H1 (cell line): Measurements from ENCODE around the gene HRCT1. TPM values are rescaled to one million over a fixed set of nuclear protein-coding genes. Genes with fewer than 3 reads are reported as not detected.

Experiments used
- CTCF ChIA-PET: fragments of 300-600 bp; sonication (Branson Sonifier 250); formaldehyde crosslinking; loops from one replicate; lab custom pipeline; 2021; ENCODE audit not compliant: partially characterized antibody; lab: Charles Lee
- POLR2A ChIA-PET: fragments of 300-600 bp; sonication (Branson Sonifier 250); formaldehyde crosslinking; loops from one replicate; lab custom pipeline; 2021; ENCODE audit warnings: inconsistent platforms; ENCODE audit not compliant: partially characterized antibody; lab: Charles Lee
- DNase-seq, 2 experiments: peaks; one replicate each; pipeline versions ENCODE4 v3.0.0 to v3.0.0-alpha.2; 2010 to 2022; ENCODE audit warnings: low spot score in 2 of 2, low read depth in 1 of 2, mixed read lengths in 1 of 2
- FAIRE-seq: peaks from 2 replicates; lab custom pipeline; 2011; peaks lifted over from hg19 to GRCh38; lab: Jason Lieb, UNC
- H2AFZ ChIP-seq: 2 replicates; pipeline ENCODE4 v1.8.1; 2012; ENCODE audit warnings: low read length, inconsistent platforms
- H2AK5ac ChIP-seq: 2 replicates; pipeline ENCODE4 v1.6.1; 2013; ENCODE audit warnings: low read depth, low read length
- H2BK120ac ChIP-seq: replicated peaks from 2 replicates; pipeline ENCODE3; 2013; ENCODE audit warnings: low read depth, low read length, inconsistent platforms
- H2BK12ac ChIP-seq: 2 replicates; pipeline ENCODE4 v1.6.1; 2013; ENCODE audit warnings: low read depth, low read length
- H2BK15ac ChIP-seq: 2 replicates; pipeline ENCODE4 v1.6.1; 2013; ENCODE audit warnings: low read length
- H2BK20ac ChIP-seq: 2 replicates; pipeline ENCODE4 v1.6.1; 2013; ENCODE audit warnings: low read length
- H2BK5ac ChIP-seq: 2 replicates; pipeline ENCODE4 v1.6.1; 2013; ENCODE audit warnings: low read depth, low read length
- H3K14ac ChIP-seq: 2 replicates; pipeline ENCODE4 v1.6.1; 2013; ENCODE audit warnings: inconsistent platforms; ENCODE audit not compliant: insufficient read length
- H3K18ac ChIP-seq: 2 replicates; pipeline ENCODE4 v1.6.1; 2013; ENCODE audit warnings: low read length; ENCODE audit errors: extremely low read depth
- H3K23ac ChIP-seq: 2 replicates; pipeline ENCODE4 v1.6.1; 2013; ENCODE audit warnings: inconsistent platforms; ENCODE audit not compliant: insufficient read length
- H3K23me2 ChIP-seq: 2 replicates; pipeline ENCODE4 v1.6.1; 2013; ENCODE audit warnings: low read depth, low read length
- H3K27ac ChIP-seq: 2 replicates; pipeline ENCODE4 v1.6.1; 2011; ENCODE audit warnings: low read depth, low read length, inconsistent platforms
- H3K27me3 ChIP-seq, 4 experiments: replicated peaks in 1 of 4; 1 replicate in 1 of 4; 2 replicates in 3 of 4; pipeline versions ENCODE4 v1.6.1 to v1.8.1; 2011 to 2013; ENCODE audit warnings: low read length in 3 of 4, mild to moderate bottlenecking in 3 of 4, inconsistent platforms in 2 of 4, mixed read lengths in 2 of 4, moderate library complexity in 1 of 4; ENCODE audit not compliant: control insufficient read depth in 3 of 4, insufficient read depth in 3 of 4; ENCODE audit errors: extremely low read depth in 1 of 4
- H3K36me3 ChIP-seq, 4 experiments: 2 replicates each; pipeline versions ENCODE4 v1.6.1 to v1.8.1; 2011 to 2013; ENCODE audit warnings: mild to moderate bottlenecking in 4 of 4, low read length in 3 of 4, moderate library complexity in 2 of 4, control low read depth in 1 of 4, inconsistent platforms in 1 of 4; ENCODE audit not compliant: insufficient read depth in 4 of 4, control insufficient read depth in 2 of 4
- H3K4ac ChIP-seq: replicated peaks from 2 replicates; pipeline ENCODE3; 2013; ENCODE audit warnings: low read length, low read depth, mixed read lengths, inconsistent platforms; ENCODE audit not compliant: insufficient read length
- H3K4me1 ChIP-seq, 4 experiments: replicated peaks in 1 of 4; 1 replicate in 1 of 4; 2 replicates in 3 of 4; pipeline versions ENCODE4 v1.6.1 to v1.8.1; 2011 to 2013; ENCODE audit warnings: low read length in 3 of 4, inconsistent platforms in 2 of 4, mixed read lengths in 1 of 4; ENCODE audit not compliant: insufficient read depth in 4 of 4, control insufficient read depth in 3 of 4
- H3K4me2 ChIP-seq, 2 experiments: 2 replicates each; pipeline versions ENCODE4 v1.6.1 to v1.8.1; 2011 to 2013; ENCODE audit warnings: low read depth in 2 of 2, low read length in 2 of 2, control low read depth in 1 of 2, inconsistent platforms in 1 of 2, mild to moderate bottlenecking in 1 of 2; ENCODE audit not compliant: insufficient read depth in 1 of 2
- H3K4me3 ChIP-seq, 4 experiments: fragments of 200-600, 300-600 bp in 1 of 4; sonication (generic), shearing (Covaris generic), sonication (Bioruptor Twin) in 1 of 4; 2 replicates each; pipeline versions ENCODE4 v1.5.1 to v1.8.1; 2011 to 2016; ENCODE audit warnings: low read length in 4 of 4, low read depth in 3 of 4, control low read depth in 2 of 4, inconsistent platforms in 2 of 4, mild to moderate bottlenecking in 2 of 4, mixed read lengths in 1 of 4, moderate library complexity in 1 of 4; ENCODE audit not compliant: insufficient read depth in 2 of 4; ENCODE audit errors: extremely low read depth in 1 of 4
- H3K56ac ChIP-seq: replicated peaks from 2 replicates; pipeline ENCODE3; 2013; ENCODE audit warnings: low read depth, mild to moderate bottlenecking, mixed read lengths, low read length, inconsistent platforms; ENCODE audit not compliant: insufficient read length
- H3K79me1 ChIP-seq: 2 replicates; pipeline ENCODE4 v1.6.1; 2013; ENCODE audit warnings: low read depth, low read length, control low read depth
- H3K79me2 ChIP-seq, 2 experiments: 2 replicates each; pipeline versions ENCODE4 v1.6.1 to v1.8.1; 2012 to 2013; ENCODE audit warnings: low read length in 2 of 2, mild to moderate bottlenecking in 2 of 2, inconsistent platforms in 1 of 2; ENCODE audit not compliant: insufficient read depth in 2 of 2, control insufficient read depth in 1 of 2
- H3K9ac ChIP-seq, 4 experiments: replicated peaks in 1 of 4; 1 replicate in 1 of 4; 2 replicates in 3 of 4; pipeline versions ENCODE4 v1.6.1 to v1.8.1; 2011 to 2013; ENCODE audit warnings: low read depth in 3 of 4, low read length in 3 of 4, control low read depth in 2 of 4, mild to moderate bottlenecking in 2 of 4, moderate library complexity in 2 of 4, inconsistent platforms in 1 of 4; ENCODE audit errors: extremely low read depth in 1 of 4
- H3K9me3 ChIP-seq, 2 experiments: 2 replicates each; pipeline versions ENCODE4 v1.6.1 to v1.8.1; 2012 to 2013; ENCODE audit warnings: mild to moderate bottlenecking in 2 of 2, moderate library complexity in 2 of 2, control low read depth in 1 of 2, inconsistent platforms in 1 of 2, low read depth in 1 of 2, low read length in 1 of 2, mixed read lengths in 1 of 2; ENCODE audit not compliant: insufficient read depth in 2 of 2
- H4K20me1 ChIP-seq, 2 experiments: replicated peaks in 1 of 2; 2 replicates each; pipeline versions ENCODE3 to v1.8.1; 2011 to 2013; ENCODE audit warnings: inconsistent platforms in 2 of 2, low read length in 2 of 2, mild to moderate bottlenecking in 1 of 2; ENCODE audit not compliant: insufficient read depth in 2 of 2, control insufficient read depth in 1 of 2
- H4K5ac ChIP-seq: 2 replicates; pipeline ENCODE4 v1.6.1; 2013; ENCODE audit warnings: low read length, low read depth, mixed read lengths, inconsistent platforms; ENCODE audit not compliant: insufficient read length
- H4K8ac ChIP-seq: 2 replicates; pipeline ENCODE4 v1.8.0; 2013; ENCODE audit warnings: mild to moderate bottlenecking, moderate library complexity, low read length, inconsistent platforms; ENCODE audit not compliant: insufficient read depth; ENCODE audit errors: extremely low read depth
- H4K91ac ChIP-seq: replicated peaks from 2 replicates; pipeline ENCODE3; 2013; ENCODE audit warnings: low read length, mixed read lengths, inconsistent platforms; ENCODE audit not compliant: insufficient read length
- ATF3 ChIP-seq: IDR thresholded peaks from 2 replicates; pipeline ENCODE4 v1.6.1; 2011; ENCODE audit warnings: low read depth, mild to moderate bottlenecking, low read length; ENCODE audit not compliant: insufficient read depth
- BCL11A ChIP-seq, 2 experiments: IDR thresholded peaks; one replicate each; pipeline ENCODE4 v1.6.1; 2011; ENCODE audit warnings: low read depth in 2 of 2, low read length in 2 of 2, mild to moderate bottlenecking in 2 of 2
- CEBPB ChIP-seq: IDR thresholded peaks from 2 replicates; pipeline ENCODE4 v1.6.1; 2012; ENCODE audit warnings: low read depth, low read length
- CHD1 ChIP-seq: IDR thresholded peaks from 2 replicates; pipeline ENCODE4 v1.6.1; 2012; ENCODE audit warnings: low read depth, low read length, improper control_type of control experiment
- KDM5A ChIP-seq: fragments of 200-600 bp; IDR thresholded peaks from 2 replicates; pipeline ENCODE4 v1.7.1; 2012; ENCODE audit warnings: mild to moderate bottlenecking, low read length, inconsistent platforms, mixed read lengths
- POLR2A ChIP-seq, 2 experiments: IDR thresholded peaks; 1 replicate in 1 of 2; 2 replicates in 1 of 2; pipeline ENCODE4 v1.6.1; 2011; ENCODE audit warnings: low read depth in 2 of 2, low read length in 2 of 2, mild to moderate bottlenecking in 2 of 2; ENCODE audit errors: control extremely low read depth in 1 of 2
- RNF2 ChIP-seq: fragments of 200-900, 300-1000 bp; sonication (generic); IDR thresholded peaks from 2 replicates; pipeline ENCODE4 v1.7.1; 2016; ENCODE audit warnings: borderline replicate concordance, low read depth, mild to moderate bottlenecking, antibody characterized with exemption, low read length; ENCODE audit not compliant: poor library complexity, severe bottlenecking; ENCODE audit errors: missing control alignments
- SIX5 ChIP-seq: IDR thresholded peaks from 2 replicates; pipeline ENCODE4 v1.6.1; 2011; ENCODE audit warnings: mild to moderate bottlenecking, low read depth, low read length
- SUZ12 ChIP-seq: fragments of 200-600 bp; sonication (generic); IDR thresholded peaks from 2 replicates; pipeline ENCODE4 v1.6.1; 2012; ENCODE audit warnings: mild to moderate bottlenecking, inconsistent platforms, low read length, moderate library complexity, mixed read lengths
- TAF1 ChIP-seq: IDR thresholded peaks from 2 replicates; pipeline ENCODE4 v1.6.1; 2011; ENCODE audit warnings: mild to moderate bottlenecking, low read depth, low read length
- TBP ChIP-seq: IDR thresholded peaks from 2 replicates; pipeline ENCODE4 v1.6.1; 2011; ENCODE audit warnings: low read depth, low read length, improper control_type of control experiment
- WGBS, 2 experiments: shearing (Covaris generic) in 1 of 2; methylation state at CpG; one replicate each; pipeline versions ENCODE4 v1.1.6 to v1.1.7; 2013 to 2015; ENCODE audit warnings: low lambda C conversion rate in 2 of 2, mixed read lengths in 2 of 2, inconsistent platforms in 1 of 2, low coverage in 1 of 2, missing lambda C conversion rate in 1 of 2; ENCODE audit not compliant: insufficient replicate concordance in 2 of 2, insufficient coverage in 1 of 2, insufficient read length in 1 of 2; ENCODE audit errors: extremely low coverage in 1 of 2, missing lambda C conversion rate in 1 of 2; 5-methylcytosine and 5-hydroxymethylcytosine counted together
- polyA plus RNA-seq, 7 experiments: library from polyadenylated mRNA; depleted of rRNA in 3 of 7; stranded (reverse) in 5 of 7; unstranded in 2 of 7; fragments of >200 nt in 5 of 7; fragments of 200-250 nt in 2 of 7; gene quantifications; 1 replicate in 5 of 7; 2 replicates in 1 of 7; 4 replicates in 1 of 7; pipeline versions ENCODE4 v1.2.1 to v1.2.3, GENCODE V29; 2011 to 2013; ENCODE audit warnings: missing spikeins in 2 of 7, mixed read lengths in 2 of 7
- total RNA-seq: library from RNA; stranded (reverse); fragmentation: NEBNext Ultra II Directional; extraction: Animal tissue kit (Norgen Biotek cat#: 25700); gene quantifications from 2 replicates; pipeline ENCODE4 v1.2.1, GENCODE V29; 2021

HRCT1 gene
- total and polyA plus RNA-seq, 2 of the 8 experiments (the other 6 are each of a cell fraction or from before 2014, with no cell fraction given): not detected

DNA sequence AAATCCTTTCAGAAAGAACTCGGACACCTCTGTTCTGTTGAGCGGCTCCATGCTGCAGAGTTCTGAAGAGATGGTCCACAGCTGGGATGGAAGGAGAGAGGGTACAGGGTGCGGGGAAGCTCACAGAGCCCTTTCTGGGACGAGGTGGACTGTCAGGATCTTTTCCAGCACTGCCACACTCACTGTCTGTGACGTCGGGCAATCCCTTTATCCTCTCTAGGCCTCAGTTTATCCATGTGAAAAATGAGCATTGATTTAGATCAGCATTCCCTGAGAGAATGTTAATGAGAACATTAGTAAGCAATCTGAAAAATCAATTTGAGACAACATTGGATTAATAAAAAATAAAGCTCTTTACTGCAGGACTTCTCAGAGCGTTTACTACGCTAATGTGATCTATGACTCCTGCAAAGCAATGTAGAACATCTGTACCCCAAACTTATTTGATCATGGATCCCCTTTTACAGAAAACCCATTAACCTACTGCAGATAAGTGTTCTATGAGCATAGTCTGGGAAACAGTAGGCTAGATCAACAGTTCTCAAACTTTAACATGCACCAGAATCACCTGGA, 35.6 kb upstream of the HRCT1 start, which contains the start of gene OR13J1:
Gene OR13J1 (minus strand): TSS at position 51 of the 573 bp plus-strand sequence. CDS start 0 bp downstream, at position 51.
- CTCF ChIA-PET: interaction anchor here (1.5 to 2.1 kb wide), 2 partner anchors 11 to 37 kb away, joined by 3 to 7 read pairs; no protein-coding TSS in a partner anchor

More for the DNA sequence above, 35.6 kb upstream of the HRCT1 start, which contains the start of gene OR13J1:
- 89% methylated on average over 8 of the region's 8 CpGs; no CpG with 5 or more reads in 1 of the 2 experiments for WGBS, 2 experiments
- Histone ChIP-seq H3K79me2 (no peaks in the 10 kb centered on the region), H3K56ac (no peak within 1 kb of the TSS), H2AK5ac (peak within 1 kb of the TSS; percentile 65), H3K4me3 (no peak within 1 kb of the TSS), H3K23me2 (no peaks in the 10 kb centered on the region), H4K5ac (no peak within 1 kb of the TSS), H4K20me1 (peaks cover 0 to 3% of the 10 kb centered on the region in 2 experiments), H2AFZ (no peak within 1 kb of the TSS), H3K9me3 (no peaks in the 10 kb centered on the region; a peak in 1 of 4 replicates), H3K27ac (no peak within 1 kb of the TSS), H2BK5ac (peak within 1 kb of the TSS; percentile 63), H3K79me1 (no peaks in the 10 kb centered on the region), H2BK120ac (no peak within 1 kb of the TSS), H4K91ac (peak within 1 kb of the TSS; percentile 88), H3K4ac (peak within 1 kb of the TSS; percentile 44), H2BK12ac (peak within 1 kb of the TSS; percentile 94), H3K36me3 (no peaks in the 10 kb centered on the region), H3K9ac (no peak within 1 kb of the TSS), H3K4me2 (no peak within 1 kb of the TSS), H2BK20ac (no peak within 1 kb of the TSS), H2BK15ac (peak within 1 kb of the TSS; percentile 46; the same call in 1 of the 2 replicates), H4K8ac (no peak within 1 kb of the TSS; the same call in 1 of the 2 replicates), H3K27me3 (peaks cover 0 to 2% (median 0%) of the 10 kb centered on the region in 4 experiments; a peak in 1 of 7 replicates), H3K4me1 (peaks cover 0 to 8% (median 6%) of the 10 kb centered on the region in 4 experiments; a peak in 6 of 7 replicates), H3K18ac (peak within 1 kb of the TSS; percentile 24), H3K23ac (no peak within 1 kb of the TSS), H3K14ac (no peak within 1 kb of the TSS)
- FAIRE-seq (no peak), DNase-seq (no peak)
- POLR2A ChIA-PET: interaction anchor here (0.7 to 2.9 kb wide), 3 partner anchors 9 to 266 kb away, joined by 3 to 14 read pairs (median 5); no protein-coding TSS in a partner anchor
- no peak for TF ChIP-seq TBP
- no peak for TF ChIP-seq BCL11A (IDR thresholded peaks at IDR 0.05; ENCODE audit: low read depth in 2 of 2, low read length in 2 of 2)
- TF ChIP-seq POLR2A (IDR thresholded peaks at IDR 0.05; ENCODE audit: control extremely low read depth in 1 of 2, low read depth in 2 of 2, low read length in 2 of 2): no peak
- no peak for TF ChIP-seq CEBPB
- TF ChIP-seq ATF3: no peak
- no peak for TF ChIP-seq TAF1
- TF ChIP-seq SIX5: no peak
- TF ChIP-seq KDM5A: no peak
- no peak for TF ChIP-seq SUZ12
- no peak for TF ChIP-seq CHD1
- TF ChIP-seq RNF2: no peak
